HPDE6-E6E7 (cell line): ENCODE data around the gene CAMTA1.

ENCODE experiments used
- DNase-seq: peaks from one replicate; pipeline ENCODE4 v3.0.0; 2011; ENCODE audit warnings: missing footprints; ENCODE audit errors: extremely low spot score

The CAMTA1 gene

DNA sequence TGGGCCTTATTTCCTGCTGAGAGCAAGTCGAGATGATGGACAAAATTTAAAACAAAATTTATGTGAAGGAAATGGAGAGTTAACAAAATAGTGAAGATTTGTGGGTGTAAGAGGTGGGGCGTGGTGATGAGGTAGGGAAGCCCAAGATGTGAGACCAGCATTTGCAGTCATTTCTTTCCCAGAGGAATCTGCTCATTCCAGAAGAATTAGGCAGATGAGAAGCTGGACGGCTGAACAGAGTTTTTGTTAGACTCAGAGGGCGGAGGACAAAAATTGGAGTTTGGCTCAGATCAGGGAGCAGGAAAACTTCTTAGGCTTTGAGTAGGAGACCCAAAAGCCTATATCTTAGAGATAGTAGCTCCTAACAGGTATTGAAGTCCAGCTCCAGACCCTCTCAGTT lies 65.3 kb downstream of the CAMTA1 start:
- DNase-seq: no peak

DNA sequence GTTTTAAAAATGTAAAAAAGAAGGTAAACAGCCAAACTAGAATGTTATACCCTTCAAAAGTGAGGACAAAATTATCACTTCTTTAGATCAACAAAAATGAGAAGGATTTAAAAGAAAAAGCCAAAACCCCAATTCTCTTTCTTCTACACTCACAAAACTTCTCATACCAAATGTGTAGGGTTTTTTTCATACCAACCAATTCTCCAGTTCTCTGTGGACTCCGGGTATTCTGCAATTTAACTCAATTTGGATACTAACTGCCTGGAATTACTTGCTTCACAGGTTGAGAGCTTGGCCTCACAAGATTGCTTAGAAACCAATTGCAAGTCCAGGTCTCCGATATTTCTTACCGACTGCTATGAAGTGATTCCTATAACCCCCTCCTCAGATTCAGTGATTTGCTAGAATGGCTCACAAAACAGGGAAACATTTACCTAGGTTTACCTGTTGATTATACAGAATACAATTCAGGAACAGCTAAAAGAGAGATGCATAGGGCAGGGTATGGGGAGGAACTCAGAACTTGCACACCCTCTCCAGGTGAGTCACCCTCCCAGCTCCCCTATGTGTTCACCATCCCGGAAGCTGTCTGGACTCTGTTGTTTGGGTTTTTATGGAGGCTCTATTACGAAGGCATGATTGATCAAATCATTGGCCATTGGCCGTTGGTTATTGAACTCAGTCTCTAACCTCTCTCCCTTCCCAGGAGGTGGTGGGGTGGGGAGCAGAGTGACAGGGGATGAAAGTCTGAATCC lies 67.1 kb downstream of the CAMTA1 start:
- DNase-seq: no peak

DNA sequence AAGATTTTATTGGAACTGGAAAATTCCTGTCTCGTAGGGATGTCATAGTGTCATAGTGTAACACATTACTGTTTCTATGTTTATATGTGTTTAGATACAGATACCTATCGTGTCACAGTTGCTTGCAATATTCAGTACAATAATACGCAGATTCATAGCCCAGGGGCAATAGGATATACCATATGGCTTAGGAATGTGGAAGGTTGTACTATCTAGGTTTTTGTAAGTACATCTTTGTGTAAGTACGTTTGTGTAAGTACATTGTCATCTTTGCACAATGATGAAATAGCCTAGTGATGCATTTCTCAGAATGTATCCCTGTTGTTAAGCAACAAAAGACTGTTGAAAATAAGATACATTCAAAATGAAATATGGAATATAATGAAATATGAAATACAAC lies 68.9 kb downstream of the CAMTA1 start:
- no peak for DNase-seq

DNA sequence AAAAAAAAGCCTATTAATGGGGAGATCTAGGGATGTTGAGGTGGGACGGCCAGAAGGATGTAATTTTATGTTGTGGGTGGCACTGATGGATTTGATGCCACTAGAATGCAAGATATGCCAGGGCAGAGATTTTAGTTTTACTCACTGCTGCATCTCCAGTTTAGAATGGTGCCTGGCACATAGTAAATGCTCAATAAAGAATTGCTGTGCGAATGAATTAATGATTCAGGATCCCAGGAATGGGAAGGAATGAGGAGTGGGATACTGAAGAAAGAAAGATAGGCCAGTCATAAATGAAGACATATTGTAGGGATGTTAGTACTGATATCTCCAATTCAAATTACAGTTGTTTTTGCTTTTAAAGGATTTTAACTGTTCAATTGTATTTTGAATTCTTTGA lies 72.6 kb downstream of the CAMTA1 start:
- no peak for DNase-seq

DNA sequence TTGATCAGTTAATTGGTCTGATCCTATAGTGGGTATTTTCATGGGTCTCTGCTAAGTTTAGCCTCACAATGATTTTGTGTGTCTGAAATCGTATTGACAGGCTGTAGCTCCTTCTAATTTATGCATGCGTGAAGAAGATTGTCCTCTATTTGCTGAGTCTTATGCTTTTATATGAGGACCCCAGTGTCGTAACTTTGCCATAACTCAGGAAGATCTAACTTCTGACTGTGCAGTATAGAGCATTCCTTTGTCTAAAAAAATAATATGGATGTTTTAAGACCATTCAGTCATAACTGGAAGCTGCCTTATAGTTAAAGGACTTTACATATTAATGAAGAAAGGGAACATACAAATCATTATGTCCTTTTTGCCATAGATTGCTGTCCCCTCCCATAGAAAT lies 73.3 kb downstream of the CAMTA1 start:
- no peak for DNase-seq

DNA sequence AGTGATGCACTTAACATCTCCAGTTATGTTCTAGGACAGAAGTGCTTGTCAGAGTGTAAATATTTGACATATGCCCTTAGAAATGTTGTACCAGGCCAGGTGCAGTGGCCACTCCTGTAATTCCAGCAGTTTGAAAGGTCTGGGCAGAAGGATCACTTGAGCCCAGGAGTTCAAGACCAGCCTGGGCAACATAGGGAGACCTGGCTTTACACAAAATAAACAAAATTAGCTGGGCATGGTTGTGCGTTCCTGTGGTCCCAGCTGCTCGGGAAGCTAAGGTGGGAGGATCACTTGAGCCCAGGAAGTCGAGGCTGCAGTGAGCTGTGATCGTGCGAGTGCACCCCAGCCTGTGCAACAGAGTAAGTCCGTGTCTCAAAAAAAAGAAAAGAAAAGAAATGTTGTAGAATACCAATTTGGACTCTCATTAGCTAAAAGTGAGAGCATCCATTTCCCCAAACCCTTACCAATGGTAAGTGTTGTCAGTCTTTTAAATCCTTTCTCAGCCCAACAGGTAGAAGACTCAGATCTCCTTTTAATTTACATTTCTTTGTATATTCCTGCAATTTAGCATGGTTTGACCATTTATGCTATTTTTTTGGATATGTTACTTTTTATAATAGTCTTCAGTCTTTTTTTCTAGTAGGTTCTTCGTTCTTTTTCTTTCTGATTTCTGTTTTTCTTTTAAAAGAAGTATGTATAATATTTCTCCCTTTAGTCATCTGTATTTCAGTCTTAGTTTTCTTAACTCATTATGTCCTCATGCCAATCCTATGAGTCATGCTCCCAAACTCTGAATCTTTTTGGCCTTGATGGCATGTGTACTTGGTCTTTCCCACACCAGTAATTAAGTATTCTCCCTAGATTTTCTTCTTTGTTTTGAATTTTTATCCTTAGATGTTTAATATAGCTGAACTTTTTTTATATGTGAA lies 74.4 kb downstream of the CAMTA1 start:
- DNase-seq: peak; percentile 25

DNA sequence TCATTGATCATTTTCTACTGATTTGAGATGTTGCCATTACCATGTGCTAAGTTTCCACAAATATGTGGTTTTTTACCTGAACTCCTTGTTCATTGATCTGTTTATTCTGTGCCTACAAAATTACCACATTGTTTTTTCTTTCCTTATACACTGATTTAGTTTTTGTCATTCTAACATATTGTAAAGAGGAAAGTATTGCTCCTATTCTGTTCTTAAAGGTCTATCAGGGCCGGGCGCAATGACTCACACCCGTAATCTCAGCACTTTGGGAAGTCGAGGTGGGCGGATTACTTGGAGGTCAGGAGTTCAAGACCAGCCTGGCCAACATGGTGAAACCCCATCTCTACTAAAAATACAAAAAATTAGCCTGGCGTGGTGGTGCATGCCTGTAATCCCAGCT lies 75.1 kb downstream of the CAMTA1 start:
- no peak for DNase-seq

DNA sequence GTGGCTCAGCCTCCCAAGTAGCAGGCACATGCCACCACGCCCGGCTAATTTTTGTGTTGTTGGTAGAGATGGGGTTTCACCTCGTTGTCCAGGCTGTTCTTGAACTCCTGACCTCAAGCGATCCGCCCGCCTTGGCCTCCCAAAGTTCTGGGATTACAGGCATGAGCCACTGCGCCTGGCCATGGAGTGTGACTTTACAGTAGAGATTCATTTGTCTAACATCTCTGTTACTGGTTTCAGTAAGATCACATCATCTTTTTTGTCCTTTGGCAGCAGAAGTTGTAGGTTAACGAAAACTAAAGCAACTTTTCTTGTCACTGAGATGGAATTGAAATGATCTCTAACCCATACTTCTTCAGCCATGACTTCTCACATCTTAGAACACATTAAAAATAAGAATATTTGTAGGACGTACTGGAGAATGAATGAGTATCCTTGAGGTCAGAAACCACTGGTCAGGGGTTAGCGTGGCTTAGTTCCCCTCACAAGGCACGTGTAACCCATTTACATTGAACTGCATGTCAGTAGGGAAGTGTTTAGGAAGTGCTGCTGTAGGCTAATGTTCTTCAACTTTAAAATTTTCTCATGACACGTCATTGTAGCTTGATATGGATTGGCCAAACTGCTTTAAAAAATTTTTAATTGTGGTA lies 75.9 kb downstream of the CAMTA1 start:
- no peak for DNase-seq

DNA sequence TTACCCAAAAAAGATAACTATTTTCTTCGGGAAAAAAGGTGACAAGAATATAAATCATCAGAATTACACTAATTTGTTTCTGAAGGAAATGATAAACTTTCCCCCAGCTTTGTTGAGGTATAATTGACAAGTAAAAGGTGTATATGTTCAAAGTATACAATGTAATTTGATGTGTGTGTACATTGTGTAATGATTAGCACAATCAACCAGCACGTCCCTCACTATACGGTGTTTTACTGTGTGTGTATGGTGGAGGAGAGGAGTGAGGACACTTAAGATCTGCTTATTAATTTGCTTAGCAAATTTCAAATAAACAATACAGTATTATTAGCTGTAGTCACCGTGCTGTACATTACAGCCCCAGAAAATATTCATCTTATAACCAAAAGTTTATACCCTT lies 77.7 kb downstream of the CAMTA1 start:
- no peak for DNase-seq

DNA sequence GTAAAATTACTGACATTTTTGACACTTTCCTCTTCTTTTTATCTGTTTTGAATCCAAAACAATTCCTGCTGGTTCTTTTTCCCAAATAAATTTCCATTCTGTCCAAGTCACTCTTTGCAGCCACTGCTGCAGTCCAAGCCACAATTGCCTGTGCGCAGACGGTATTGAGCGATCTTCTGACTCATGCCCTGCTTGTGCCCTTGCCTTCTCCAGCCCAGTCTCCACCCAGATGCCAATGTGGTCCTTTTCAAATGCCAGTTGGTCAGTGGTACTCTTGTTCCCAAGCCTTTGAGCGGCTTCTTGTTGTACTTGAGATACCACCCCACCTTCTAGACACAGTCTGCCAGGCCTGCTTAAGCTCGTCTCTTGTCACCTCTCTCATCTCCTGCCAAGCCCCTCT lies 78.9 kb downstream of the CAMTA1 start:
- DNase-seq: no peak

DNA sequence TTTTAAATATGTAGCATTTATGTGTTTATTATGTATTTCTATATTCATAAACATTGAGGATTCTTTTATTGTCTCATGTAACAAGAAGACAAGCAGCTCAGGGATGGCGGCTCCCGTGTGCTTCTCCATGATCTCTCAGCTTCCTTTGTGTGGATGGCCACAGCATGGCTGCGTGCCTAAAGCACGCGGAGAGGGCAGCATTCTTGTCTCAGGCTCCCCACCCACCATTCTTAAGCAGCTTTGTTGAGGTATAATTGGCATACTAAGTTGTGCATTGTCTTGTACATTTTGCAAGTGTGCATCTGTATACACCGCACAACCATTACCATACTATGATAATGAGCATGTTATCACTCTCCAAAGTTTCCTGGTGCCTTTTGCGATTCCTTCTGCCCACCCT lies 81.6 kb downstream of the CAMTA1 start:
- no peak for DNase-seq

DNA sequence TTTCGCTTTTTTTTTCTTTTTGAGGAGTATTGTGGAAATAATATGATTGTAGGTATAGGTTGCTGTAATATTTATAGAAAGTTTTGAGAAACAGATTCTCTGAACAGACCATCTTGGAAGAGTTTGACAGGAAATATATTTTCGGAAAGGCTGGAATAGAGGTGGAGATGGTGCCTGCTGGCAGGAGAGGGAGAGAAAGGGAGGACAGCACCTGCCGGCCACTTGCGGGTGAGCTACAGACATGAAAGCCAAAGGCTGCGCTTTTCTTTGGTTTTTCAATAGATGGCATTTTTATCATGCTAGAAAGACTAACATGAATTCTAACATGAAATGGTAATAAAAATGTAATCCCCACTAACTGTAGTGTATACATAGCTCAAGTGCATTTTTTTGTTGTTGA lies 82.1 kb downstream of the CAMTA1 start:
- DNase-seq: no peak

DNA sequence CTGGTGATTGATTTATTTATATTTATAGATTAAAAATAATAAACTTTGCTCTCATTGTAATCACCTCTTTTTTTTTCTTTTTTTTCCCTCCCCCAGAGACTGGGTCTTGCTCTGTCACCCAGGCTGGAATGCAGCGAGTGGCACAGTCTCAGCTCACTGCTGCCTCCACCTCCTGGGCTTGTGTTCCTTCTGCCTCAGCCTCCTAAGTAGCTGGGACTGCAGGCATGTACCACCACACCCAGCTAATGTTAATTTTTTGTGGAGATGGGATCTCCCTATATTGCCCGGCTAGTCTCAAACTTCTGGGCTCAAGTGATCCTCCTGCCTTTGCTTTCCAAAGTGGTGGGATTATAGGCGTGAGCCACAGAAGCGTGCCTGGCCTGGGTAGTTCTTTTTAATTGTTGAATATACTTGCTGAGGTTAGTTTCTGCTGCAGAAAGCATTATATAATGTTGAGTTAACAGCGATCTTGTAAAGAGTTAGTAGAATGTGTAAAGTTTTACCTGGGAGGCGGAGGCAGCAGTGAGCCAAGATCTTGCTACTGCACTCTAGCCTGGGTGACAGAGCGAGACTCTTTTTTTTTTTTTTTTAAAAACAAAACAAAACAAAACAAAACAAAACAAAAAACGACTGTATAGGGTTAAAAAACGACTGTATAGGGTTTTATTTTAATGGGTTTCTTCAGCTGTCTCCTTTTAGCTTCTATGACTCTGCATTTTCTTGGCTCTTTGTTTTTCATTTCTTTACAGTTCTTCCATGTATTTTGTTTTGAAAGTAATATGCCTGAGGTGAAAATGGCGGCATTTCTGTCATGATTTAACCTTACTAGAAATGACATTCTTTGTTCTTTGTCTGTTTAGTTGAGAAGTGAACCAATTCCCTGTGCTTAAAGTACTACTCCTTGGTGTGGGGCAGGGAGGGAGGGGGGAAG lies 82.7 kb downstream of the CAMTA1 start:
- DNase-seq: no peak

DNA sequence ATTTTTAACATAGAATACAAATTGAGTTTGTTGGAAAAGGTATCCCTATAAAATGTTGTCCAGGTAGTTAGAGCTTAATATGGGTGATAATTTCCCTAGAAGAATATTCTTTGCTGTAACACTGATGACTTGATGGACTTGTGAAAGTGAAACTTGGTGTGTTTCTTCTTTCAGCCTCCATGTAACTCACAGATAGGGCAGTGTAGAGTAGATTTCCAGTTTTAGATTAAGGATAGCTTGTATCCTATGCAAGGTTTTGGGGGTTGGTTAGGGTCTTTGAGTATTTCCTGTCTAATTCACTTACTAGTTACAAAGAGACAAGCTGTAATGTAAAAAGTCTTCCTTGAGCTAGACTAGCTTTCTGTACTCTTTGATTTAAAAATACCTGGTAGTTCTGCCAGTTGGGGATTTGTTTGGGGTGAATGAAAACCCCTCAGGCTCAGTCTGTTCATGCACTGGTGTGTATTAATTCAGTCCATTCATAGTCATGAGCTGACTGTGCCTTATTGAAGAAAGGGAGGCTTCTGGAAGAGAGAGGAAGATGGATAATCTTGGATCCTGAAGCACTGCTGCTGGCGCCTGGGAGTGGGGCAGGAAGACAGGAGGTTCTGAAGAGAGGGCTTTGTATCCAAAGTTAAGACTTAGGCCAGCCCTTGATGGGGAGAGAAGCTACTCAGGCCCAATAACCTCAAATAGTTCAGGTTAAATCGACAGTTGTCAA lies 83.6 kb downstream of the CAMTA1 start:
- no peak for DNase-seq

DNA sequence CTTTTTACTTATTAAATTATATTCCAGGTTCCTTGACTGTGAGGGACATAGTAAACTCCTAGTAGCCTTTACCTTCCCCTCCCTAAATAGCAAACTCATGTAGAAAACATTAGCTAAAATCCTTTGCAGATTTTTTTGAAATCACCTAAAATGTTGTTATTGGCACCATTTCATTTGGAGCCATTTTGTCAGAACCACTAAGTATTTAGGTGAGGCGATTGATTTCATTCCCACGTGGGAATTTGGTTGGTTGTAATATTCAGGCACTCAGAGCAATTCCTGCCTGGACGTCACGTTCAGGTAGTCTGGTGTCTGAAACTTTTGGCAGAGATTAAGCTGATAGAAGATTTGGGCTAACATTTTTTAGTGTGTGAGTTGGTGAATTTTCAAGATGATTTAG lies 84.3 kb downstream of the CAMTA1 start:
- no peak for DNase-seq

DNA sequence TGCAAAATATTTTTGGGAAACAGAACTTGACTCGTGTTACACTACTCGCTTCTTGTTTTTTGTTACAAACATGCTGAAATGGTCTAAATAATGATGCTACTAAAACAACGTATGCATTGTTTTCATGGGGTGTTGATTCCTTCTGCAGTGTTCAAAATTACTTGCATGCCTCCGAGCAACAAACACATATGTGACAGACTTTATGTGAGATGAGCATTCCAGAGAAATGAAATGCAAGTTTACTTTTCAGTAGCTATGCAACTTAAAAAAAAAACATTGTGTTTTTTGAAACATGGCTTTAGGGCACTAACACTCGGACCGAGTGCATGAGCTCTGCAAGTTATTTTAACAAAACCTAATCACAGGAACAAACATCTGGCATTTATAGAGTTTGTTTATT lies 84.8 kb downstream of the CAMTA1 start:
- no peak for DNase-seq

DNA sequence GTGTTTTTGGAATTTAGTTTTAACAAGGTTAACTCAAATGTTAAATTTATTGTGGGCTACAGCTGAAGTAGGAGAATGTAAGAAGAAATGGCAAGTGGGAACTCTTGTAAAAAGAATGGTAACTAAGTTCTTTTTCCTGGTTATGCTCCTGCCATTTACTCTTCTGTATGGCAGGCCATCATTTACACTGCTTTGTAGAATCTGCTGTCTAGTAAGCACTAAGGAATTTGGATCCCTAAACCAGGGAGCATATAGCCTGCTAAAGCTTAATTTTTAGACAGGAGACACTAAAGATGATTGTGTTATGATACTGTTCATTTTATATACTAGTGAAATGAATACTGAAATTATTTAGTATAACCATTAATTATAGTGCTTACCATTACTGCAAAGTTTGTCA lies 85.3 kb downstream of the CAMTA1 start:
- DNase-seq: no peak

DNA sequence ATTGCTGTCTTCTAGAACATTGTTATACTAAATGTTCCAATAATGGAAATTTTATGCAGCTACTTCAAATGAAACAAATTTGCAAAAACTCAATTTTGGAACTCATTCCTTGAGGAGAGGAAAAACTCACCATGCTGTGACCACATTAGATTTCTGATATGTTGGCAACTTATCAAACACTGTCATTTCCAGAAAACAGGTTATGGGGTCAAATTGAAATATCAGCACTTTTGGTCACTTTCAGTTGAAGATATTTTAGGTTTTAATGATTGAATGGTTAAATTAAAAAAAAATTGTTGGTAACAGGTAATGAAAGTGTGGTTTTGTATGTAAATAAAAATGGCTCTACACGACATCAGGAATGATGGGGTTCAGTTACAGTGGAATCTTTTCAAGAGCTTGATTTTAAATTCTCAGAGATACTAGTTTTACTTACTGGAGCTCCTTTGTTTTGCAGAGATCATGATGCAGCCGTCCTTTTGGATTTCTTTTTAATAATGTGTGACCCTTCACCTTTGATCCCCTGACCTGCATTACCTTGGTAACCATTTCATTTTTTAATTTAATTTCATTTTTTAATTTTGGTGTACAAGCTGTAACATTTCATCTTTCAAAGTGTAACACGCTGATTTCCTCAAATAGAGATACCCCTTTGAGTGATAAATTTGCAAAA lies 86.2 kb downstream of the CAMTA1 start:
- no peak for DNase-seq

DNA sequence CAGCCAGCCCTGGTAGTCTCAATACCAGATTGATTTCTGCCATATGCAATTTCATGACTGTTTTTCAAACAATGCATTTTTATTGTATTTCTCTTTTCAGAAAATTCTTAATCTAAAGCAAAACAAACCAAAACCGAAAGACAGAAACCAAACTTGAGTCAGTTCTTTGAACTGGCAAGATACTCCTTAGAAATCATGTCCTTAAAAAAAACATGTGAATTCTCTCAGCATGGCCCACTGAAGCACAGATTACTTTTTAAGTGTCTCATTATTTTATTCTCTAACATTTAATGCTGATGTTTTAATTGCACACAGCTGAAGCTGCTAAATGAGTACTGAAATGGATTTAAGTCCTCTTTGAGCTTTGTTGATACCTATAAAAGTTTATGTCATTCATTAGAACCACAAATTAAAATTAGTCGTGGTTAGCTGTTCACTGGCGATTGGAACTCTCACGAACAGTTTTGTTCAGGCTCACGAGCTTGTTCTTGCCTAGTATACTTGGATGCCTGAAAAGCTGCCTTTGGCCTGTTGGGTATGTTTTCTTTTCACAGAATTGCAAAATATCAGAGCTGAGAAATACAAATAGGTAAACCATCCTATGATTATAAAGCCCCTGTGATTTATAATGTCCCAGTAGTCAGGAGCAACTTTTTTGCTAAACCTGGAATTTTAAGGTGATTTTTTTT lies 87.5 kb downstream of the CAMTA1 start:
- no peak for DNase-seq
